GM12874 (cell line): ENCODE results near the gene TXNDC15.

Experiments
- CTCF ChIP-seq: IDR thresholded peaks from 2 replicates; pipeline ENCODE4 v1.5.1; 2011; ENCODE audit warnings: low read depth, mild to moderate bottlenecking, control low read depth, low read length, moderate library complexity; ENCODE audit not compliant: insufficient read depth

The TXNDC15 gene

GRCh38 chr5:134943547-134943946 lies 69.4 kb downstream of the TXNDC15 start:
- TF ChIP-seq CTCF = no peak

- no peak for TF ChIP-seq CTCF
Observed at GRCh38 chr5:134944630-134945029, 70.5 kb downstream of the TXNDC15 start.

- no peak for TF ChIP-seq CTCF
Observed at GRCh38 chr5:134945041-134945440, 70.9 kb downstream of the TXNDC15 start.

- no peak for TF ChIP-seq CTCF
Observed at GRCh38 chr5:134948911-134949310, 74.7 kb downstream of the TXNDC15 start.

GRCh38 chr5:134949316-134949715 lies 75.1 kb downstream of the TXNDC15 start:
- no peak for TF ChIP-seq CTCF
